ENCODE measurements around the gene SCGN. TPM values are rescaled to one million over a fixed set of nuclear protein-coding genes. Genes with fewer than 3 reads are reported as not detected.

Gene SCGN
- total RNA-seq, 1 donor from 2014 or later: not detected

DNA sequence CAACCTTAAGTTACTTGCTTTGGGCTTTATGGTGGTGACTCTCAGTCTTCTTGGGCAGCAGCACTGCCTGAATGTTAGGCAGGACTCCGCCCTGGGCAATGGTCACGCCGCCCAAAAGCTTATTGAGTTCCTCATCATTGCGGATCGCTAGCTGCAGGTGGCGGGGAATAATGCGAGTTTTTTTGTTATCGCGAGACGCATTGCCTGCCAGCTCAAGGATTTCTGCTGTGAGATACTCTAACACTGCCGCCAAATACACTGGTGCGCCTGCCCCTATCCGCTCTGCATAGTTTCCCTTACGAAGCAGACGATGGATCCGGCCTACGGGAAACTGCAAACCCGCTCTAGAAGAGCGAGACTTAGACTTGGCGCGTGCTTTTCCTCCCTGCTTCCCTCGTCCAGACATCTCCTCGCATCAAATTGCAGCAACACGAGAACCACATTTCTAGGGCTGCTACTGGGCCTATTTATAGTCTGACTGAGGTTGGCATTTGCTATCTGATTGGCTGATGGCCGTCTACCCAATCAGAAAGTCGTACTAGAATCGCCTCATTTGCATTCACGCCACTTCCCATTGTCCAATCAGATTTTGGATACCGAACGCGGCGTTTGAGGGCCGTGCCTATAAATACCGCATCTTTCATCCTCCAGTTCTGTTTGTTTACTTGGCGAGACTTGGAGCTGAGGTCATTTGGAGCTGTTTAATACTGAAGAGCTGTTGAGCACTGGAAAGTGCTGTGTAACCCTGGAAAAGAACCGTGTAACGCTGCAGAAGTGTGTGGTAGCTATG lies 74.3 kb downstream of the SCGN start:
- Mint-ChIP-seq H3K4me1 (ENCODE audit: low read depth) (no peaks in the 10 kb centered on the region), H3K4me3 (ENCODE audit: unreplicated experiment) (no peak overlapping the region), H3K9me3 (ENCODE audit: low read depth) (no peaks in the 10 kb centered on the region), H3K27ac (ENCODE audit: unreplicated experiment) (no peak overlapping the region), H3K36me3 (ENCODE audit: low read depth) (no peaks in the 10 kb centered on the region), H3K27me3 (ENCODE audit: low read depth) (peaks cover 13% of the 10 kb centered on the region)
- TF ChIP-seq CTCF (IDR thresholded peaks at IDR 0.05): no peak
- no peak for DNase-seq (ENCODE audit: low spot score)

DNA sequence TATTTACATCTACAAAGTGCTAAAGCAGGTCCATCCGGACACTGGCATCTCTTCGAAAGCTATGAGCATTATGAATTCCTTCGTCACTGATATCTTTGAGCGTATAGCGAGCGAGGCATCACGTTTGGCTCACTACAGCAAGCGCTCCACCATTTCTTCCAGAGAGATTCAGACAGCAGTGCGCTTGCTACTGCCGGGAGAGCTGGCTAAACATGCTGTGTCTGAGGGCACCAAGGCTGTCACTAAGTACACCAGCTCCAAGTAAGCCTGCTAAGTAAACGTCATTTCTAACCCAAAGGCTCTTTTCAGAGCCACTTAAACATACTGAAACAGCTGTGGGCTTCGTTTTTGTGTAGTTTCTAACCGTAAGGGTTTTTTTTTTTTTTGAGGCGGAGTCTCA lies 75.0 kb downstream of the SCGN start:
- Mint-ChIP-seq H3K36me3 (ENCODE audit: low read depth) (no peaks in the 10 kb centered on the region), H3K27me3 (ENCODE audit: low read depth) (peaks cover 13% of the 10 kb centered on the region), H3K27ac (ENCODE audit: unreplicated experiment) (no peak overlapping the region), H3K4me1 (ENCODE audit: low read depth) (no peaks in the 10 kb centered on the region), H3K9me3 (ENCODE audit: low read depth) (no peaks in the 10 kb centered on the region), H3K4me3 (ENCODE audit: unreplicated experiment) (no peak overlapping the region)
- DNase-seq (ENCODE audit: low spot score): no peak
- no peak for TF ChIP-seq CTCF (IDR thresholded peaks at IDR 0.05)

- H3K27me3 Mint-ChIP-seq (ENCODE audit: low read depth): peaks cover 24% of the 10 kb centered on the region
- no peak overlapping the region for H3K4me3 Mint-ChIP-seq (ENCODE audit: unreplicated experiment)
- no peaks in the 10 kb centered on the region for H3K36me3 Mint-ChIP-seq (ENCODE audit: low read depth)
- TF ChIP-seq CTCF (IDR thresholded peaks at IDR 0.05): no peak
- DNase-seq (ENCODE audit: low spot score): no peak
- H3K9me3 Mint-ChIP-seq (ENCODE audit: low read depth): peaks cover 2% of the 10 kb centered on the region
- no peaks in the 10 kb centered on the region for H3K4me1 Mint-ChIP-seq (ENCODE audit: low read depth)
- H3K27ac Mint-ChIP-seq (ENCODE audit: unreplicated experiment): no peak overlapping the region
Observed at GRCh38 chr6:25730907-25731306, 78.9 kb downstream of the SCGN start.

DNA sequence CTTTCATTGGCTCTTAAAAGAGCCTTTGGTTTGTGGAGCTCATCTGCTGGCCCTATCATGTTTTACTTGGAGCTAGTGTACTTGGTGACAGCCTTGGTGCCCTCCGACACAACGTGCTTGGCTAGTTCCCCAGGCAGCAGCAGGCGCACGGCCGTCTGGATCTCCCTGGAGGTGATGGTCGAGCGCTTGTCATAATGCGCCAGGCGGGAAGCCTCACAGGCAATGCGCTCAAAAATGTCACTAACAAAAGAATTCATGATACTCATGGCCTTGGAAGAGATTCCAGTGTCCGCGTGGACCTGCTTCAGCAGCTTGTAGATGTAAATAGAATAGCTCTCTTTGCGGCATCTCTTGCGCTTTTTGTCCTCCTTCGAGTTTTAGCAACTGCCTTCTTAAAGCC lies 79.7 kb downstream of the SCGN start:
- H3K27ac Mint-ChIP-seq (ENCODE audit: unreplicated experiment): no peak overlapping the region
- no peaks in the 10 kb centered on the region for H3K4me1 Mint-ChIP-seq (ENCODE audit: low read depth)

More for the DNA sequence above, 79.7 kb downstream of the SCGN start:
- peaks cover 3% of the 10 kb centered on the region for H3K9me3 Mint-ChIP-seq (ENCODE audit: low read depth)
- no peak overlapping the region for H3K4me3 Mint-ChIP-seq (ENCODE audit: unreplicated experiment)
- H3K27me3 Mint-ChIP-seq (ENCODE audit: low read depth): peaks cover 24% of the 10 kb centered on the region
- no peak for DNase-seq (ENCODE audit: low spot score)
- no peaks in the 10 kb centered on the region for H3K36me3 Mint-ChIP-seq (ENCODE audit: low read depth)
- TF ChIP-seq CTCF (IDR thresholded peaks at IDR 0.05): no peak
